Measurements from ENCODE around the gene LDLRAD2. TPM values are rescaled to one million over a fixed set of nuclear protein-coding genes. Genes with fewer than 3 reads are reported as not detected.

The LDLRAD2 gene
- total RNA-seq, 1 donor from 2014 or later = not detected

GRCh38 chr1:21854751-21855131 lies 42.7 kb downstream of the LDLRAD2 start:
- TF ChIP-seq POLR2AphosphoS5 (IDR thresholded peaks at IDR 0.05; ENCODE audit: insufficient read depth in 1 of 2, low read depth in 1 of 2) (no peak), POLR2A (IDR thresholded peaks at IDR 0.05) (no peak), CTCF (IDR thresholded peaks at IDR 0.05) (no peak)
- no peaks in the 10 kb centered on the region for H3K9me3 ChIP-seq
- no peak overlapping the region for H3K4me3 ChIP-seq
- H3K36me3 ChIP-seq = peaks cover 0 to 85% of the 10 kb centered on the region in 2 donors
- no peaks in the 10 kb centered on the region for H3K27me3 ChIP-seq
- no peaks in the 10 kb centered on the region for H3K4me1 ChIP-seq
- DNase-seq (ENCODE audit: extremely low spot score in 2 of 2) = no peak
- no peak overlapping the region for H3K27ac ChIP-seq
- intact Hi-C loops (cut with DNase I) = no loop called here

DNA sequence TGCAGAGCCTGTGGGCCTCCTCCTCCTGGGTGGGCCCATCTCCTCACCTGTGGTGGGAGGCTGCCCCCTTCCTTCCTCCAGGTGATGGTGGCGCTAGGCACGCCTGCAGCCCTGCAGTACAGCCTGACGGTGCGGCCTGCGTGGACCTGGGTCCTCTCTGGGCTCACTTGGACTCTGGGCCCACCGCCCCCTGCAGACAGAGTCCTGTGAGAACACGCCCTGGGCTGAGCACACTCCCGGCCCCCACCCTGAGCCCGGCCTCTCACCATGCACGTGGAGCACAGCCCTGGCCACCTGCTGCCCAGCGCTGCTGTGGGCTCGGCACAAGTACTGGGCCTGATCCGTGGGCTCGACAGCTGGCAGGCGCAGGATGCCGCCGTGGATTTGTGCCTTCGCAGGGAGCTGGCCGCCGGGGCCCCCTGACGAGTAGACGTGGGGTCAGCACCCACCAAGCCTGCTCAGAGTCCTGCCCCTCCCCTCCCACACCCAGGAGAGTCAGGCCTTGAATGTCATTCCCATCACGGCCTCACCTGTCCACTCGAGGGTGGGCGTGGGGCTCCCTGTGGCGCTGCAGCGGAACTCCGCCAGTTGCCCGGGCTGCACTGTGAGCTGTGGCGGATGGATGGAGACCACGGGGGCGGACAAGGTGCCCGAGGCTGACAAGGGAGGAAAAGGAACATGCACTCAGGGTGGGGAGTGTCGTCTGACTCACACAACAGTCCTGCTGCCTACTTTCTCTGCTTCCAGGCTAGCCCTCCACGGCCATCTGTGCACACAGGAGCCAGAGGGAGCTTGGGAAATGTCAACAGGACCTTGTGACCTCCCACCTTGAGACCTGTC lies 43.4 kb downstream of the LDLRAD2 start:
- H3K9me3 ChIP-seq = no peaks in the 10 kb centered on the region
- no peak for DNase-seq (ENCODE audit: extremely low spot score in 2 of 2)
- intact Hi-C loops (cut with DNase I) = no loop called here
- TF ChIP-seq CTCF (IDR thresholded peaks at IDR 0.05) (no peak), POLR2AphosphoS5 (IDR thresholded peaks at IDR 0.05; ENCODE audit: insufficient read depth in 1 of 2, low read depth in 1 of 2) (no peak), POLR2A (IDR thresholded peaks at IDR 0.05) (no peak)
- H3K27me3 ChIP-seq = no peaks in the 10 kb centered on the region
- H3K36me3 ChIP-seq = peaks cover 0 to 85% of the 10 kb centered on the region in 2 donors
- no peak overlapping the region for H3K4me3 ChIP-seq
- no peak overlapping the region for H3K27ac ChIP-seq
- H3K4me1 ChIP-seq = no peaks in the 10 kb centered on the region

DNA sequence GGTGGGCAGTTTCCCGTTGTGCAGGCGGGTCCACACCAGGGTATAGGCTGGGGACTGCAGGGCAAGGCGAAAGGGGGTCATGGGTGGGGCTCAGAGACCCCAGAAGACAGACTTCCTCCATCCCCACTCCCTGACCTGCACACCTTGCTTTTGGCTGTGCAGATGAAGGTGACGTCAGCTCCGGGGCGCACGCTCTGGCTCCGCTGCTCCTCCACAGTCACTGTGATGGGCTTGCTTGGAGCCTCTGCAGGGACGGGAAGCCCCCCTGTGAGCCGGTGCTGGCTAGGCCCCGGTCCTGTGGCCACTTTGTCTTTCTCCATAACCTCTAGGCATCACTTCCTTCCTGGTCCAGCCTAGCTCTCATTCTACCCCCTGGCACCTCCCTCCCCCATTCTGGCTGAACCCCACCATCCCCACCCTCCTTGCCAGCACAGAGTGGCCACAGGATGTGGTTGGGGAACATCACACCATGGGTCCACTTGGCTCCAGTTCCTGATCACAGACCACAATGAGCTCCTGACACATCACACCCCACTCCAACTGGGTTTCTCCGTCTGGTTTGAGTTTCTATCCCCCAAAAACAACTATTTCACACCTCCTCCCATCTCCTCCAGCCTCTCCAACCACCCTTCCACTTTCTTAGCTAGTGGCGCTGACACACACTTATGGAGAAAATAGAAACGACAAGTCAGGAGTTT lies 45.2 kb downstream of the LDLRAD2 start:
- TF ChIP-seq POLR2A (IDR thresholded peaks at IDR 0.05) = no peak
- H3K9me3 ChIP-seq = no peaks in the 10 kb centered on the region
- H3K27ac ChIP-seq = no peak overlapping the region
- H3K4me3 ChIP-seq = no peak overlapping the region
- DNase-seq (ENCODE audit: extremely low spot score in 2 of 2) = no peak
- H3K4me1 ChIP-seq = no peaks in the 10 kb centered on the region
- H3K36me3 ChIP-seq = peaks cover 0 to 87% of the 10 kb centered on the region in 2 donors
- intact Hi-C loops (cut with DNase I) = no loop called here
- no peaks in the 10 kb centered on the region for H3K27me3 ChIP-seq

DNA sequence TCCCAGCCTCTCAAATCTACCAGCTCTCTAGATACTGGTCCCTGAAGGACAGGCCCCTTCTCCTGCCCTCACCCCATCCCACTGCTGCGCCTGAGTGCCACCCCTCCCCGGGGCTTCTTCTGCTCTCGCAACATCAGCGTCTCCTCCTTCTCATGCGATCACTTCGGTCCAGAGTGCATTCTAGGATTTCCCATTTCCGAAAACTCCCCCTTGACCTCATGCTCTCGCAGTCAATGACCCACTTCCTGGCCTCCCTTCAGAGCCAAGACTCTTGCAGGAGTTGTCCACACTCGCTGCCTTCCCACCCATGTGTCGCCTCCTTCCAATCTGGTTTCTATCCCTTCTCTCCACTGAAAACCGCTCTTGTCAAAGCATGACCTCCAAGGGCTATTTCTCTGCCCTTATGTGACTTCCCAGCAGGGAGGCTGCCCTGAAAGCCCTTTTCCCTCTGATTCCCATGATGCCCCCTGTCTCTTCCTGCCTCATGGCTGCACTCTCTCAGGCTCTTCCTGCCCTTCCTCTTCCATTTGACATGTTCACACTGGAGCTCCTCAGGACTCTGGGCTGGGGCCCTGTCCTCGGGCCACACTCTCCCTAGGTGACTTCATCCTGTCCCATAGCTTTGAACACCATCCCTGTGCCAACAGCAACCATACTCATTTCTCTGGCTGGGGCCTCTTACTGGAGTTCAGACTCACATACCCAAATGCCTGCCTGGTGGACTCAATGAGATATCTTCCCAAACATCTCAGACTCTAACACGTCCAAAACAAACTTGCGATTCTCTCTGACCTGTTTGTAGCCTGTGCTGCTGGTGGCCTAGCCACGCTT lies 46.0 kb downstream of the LDLRAD2 start:
- DNase-seq (ENCODE audit: extremely low spot score in 2 of 2) = no peak

DNA sequence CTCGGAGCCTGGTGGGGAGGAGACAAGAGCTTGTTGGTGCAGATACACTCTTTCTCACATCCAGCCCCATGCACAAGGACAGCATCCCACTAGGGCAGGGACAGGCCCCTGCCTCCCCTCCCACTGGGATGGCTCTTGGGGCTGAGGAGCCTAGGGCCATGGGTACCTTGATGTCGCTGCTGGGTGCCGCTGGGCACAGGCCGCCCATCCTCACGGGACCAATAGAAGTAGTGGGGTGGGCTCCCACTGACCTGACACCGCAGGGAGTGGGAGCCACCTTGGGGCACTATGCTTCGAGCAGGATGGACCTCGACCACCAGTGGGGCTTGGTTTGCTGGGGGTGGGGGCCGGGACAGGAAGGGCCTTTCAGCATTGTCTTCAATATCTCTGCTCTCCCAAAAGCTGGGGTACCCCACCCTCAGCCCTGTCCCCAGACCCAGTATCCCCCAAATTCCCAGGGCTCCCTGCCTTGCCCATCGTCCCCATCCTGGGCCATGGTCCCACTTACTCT lies 47.7 kb downstream of the LDLRAD2 start:
- no peak for DNase-seq (ENCODE audit: extremely low spot score in 2 of 2)
- TF ChIP-seq POLR2A (IDR thresholded peaks at IDR 0.05) (no peak), CTCF (IDR thresholded peaks at IDR 0.05) (no peak), POLR2AphosphoS5 (IDR thresholded peaks at IDR 0.05; ENCODE audit: insufficient read depth in 1 of 2, low read depth in 1 of 2) (no peak)
- H3K27me3 ChIP-seq = no peaks in the 10 kb centered on the region
- no peak overlapping the region for H3K4me3 ChIP-seq
- intact Hi-C loops (cut with DNase I) = no loop called here
- H3K9me3 ChIP-seq = no peaks in the 10 kb centered on the region
- peaks cover 0 to 75% of the 10 kb centered on the region in 2 donors for H3K36me3 ChIP-seq
- H3K4me1 ChIP-seq = no peaks in the 10 kb centered on the region
- no peak overlapping the region for H3K27ac ChIP-seq

More for the DNA sequence above, 46.0 kb downstream of the LDLRAD2 start:
- TF ChIP-seq POLR2A (IDR thresholded peaks at IDR 0.05) = no peak
- Histone ChIP-seq H3K4me1 (no peaks in the 10 kb centered on the region), H3K4me3 (no peak overlapping the region), H3K27me3 (no peaks in the 10 kb centered on the region), H3K27ac (no peak overlapping the region), H3K9me3 (no peaks in the 10 kb centered on the region), H3K36me3 (peaks cover 0 to 81% of the 10 kb centered on the region in 2 donors)
- intact Hi-C loops (cut with DNase I) = no loop called here

Measured in vagina (tissue), 2 donors.